Right lobe of liver (tissue), 6 donors: ENCODE results near the gene ACAP2. TPM values are rescaled to one million over a fixed set of nuclear protein-coding genes. Genes with fewer than 3 reads are reported as not detected.

Experiments used
- ATAC-seq, 4 donors: fragments of 200-7000 bp; cut with Tn5 transposase; one replicate each; pipeline ENCODE4 v1.9.1; 2020; ENCODE audit warnings: mild to moderate bottlenecking in 4 of 4, moderate library complexity in 4 of 4
- DNase-seq, 3 donors: peaks; one replicate each; pipeline ENCODE4 v3.0.0-alpha.2; 2020
- H3K27ac ChIP-seq, 3 donors: fragments of 200-600 bp; one replicate each; pipeline ENCODE4 v1.8.0; 2022
- H3K27me3 ChIP-seq, 2 donors: fragments of 200-600 bp; one replicate each; pipeline ENCODE4 v1.8.0; 2022
- H3K36me3 ChIP-seq, 4 donors: fragments of 200-600 bp; sonication (generic) in 1 of 4; one replicate each; pipeline versions ENCODE4 v1.5.1 to v1.8.0; 2017 to 2022; ENCODE audit warnings: control low read depth in 1 of 4
- H3K4me1 ChIP-seq, 4 donors: fragments of 200-600 bp; sonication (generic) in 1 of 4; one replicate each; pipeline versions ENCODE4 v1.5.1 to v1.8.0; 2017 to 2022; ENCODE audit warnings: control low read depth in 1 of 4
- H3K4me3 ChIP-seq, 3 donors: fragments of 200-600 bp; one replicate each; pipeline ENCODE4 v1.8.0; 2022
- H3K9me3 ChIP-seq, 4 donors: fragments of 200-600 bp; sonication (generic) in 1 of 4; one replicate each; pipeline versions ENCODE4 v1.5.1 to v1.8.0; 2017 to 2022; ENCODE audit warnings: control low read depth in 1 of 4
- POLR2A ChIP-seq: fragments of 450-650 bp; IDR thresholded peaks from one replicate; pipeline ENCODE4 v1.6.1; 2017; ENCODE audit warnings: antibody characterized with exemption, mild to moderate bottlenecking
- WGBS: methylation state at CpG from one replicate; pipeline ENCODE4 v1.1.6; 2018; ENCODE audit warnings: low coverage, low lambda C conversion rate; ENCODE audit not compliant: insufficient coverage; ENCODE audit errors: missing lambda C conversion rate; 5-methylcytosine and 5-hydroxymethylcytosine counted together
- intact Hi-C, 2 donors: fragments of 100-400 bp; cut with DNase I; formaldehyde crosslinking; loops; one replicate each; pipeline versions ENCODE4 v1.11.2 to v1.14.1; 2022
- total RNA-seq, 6 experiments: library from RNA; depleted of rRNA in 2 of 6; stranded (reverse); fragments of >200 nt in 2 of 6; fragmentation: NEBNext Ultra II Directional in 3 of 6; extraction: Animal tissue kit (Norgen Biotek cat#: 25700) in 3 of 6; gene quantifications; one replicate each; pipeline versions ENCODE4 v1.1.0 to v1.2.4, GENCODE V29; 2016 to 2023
- TF ChIP-seq, protein P1 (sequence below), 4 donors: fragments of 200-600 bp in 3 of 4; fragments of 450-650 bp in 1 of 4; IDR thresholded peaks; one replicate each; pipeline versions ENCODE4 v1.5.1 to v1.8.0; 2016 to 2022; ENCODE audit warnings: antibody characterized with exemption in 4 of 4, mild to moderate bottlenecking in 2 of 4
- donor health status: DM: no; HTN: yes; CAD: no.
- donor health status: DM: no; HTN: no; CAD: no.
- donor health status: DM: no; HTN: no; CAD: no.
- donor health status: DM: no; HTN: yes; CAD: no.
- donor health status: DM: no; HTN: yes; CAD: no.

The ACAP2 gene
- total RNA-seq, 6 experiments from 2014 or later = 15.1 to 21.7 (median 18.5) TPM

DNA sequence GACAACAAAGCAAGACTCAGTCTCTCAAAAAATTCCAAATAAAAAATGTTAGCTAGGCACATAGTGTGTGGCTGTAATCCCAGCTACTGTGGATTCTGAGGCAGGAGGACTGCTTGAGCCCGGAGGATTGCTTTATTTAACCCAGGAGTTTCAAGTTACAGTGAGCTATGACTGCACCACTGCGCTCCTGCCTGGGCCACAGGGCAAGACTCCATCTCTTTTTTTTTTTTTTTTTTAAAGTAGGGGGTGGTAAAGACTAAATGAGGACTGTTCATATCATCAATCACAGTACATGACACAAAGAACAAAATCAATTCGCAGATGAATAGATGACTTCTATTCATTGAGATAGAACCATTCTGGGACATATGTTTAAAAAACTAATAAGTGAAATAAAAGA, 48.1 kb downstream of the ACAP2 start:
- 79% methylated on average over 3 of the region's 3 CpGs for WGBS
- peaks cover 0 to 26% (median 0%) of the 10 kb centered on the region in 4 donors for H3K4me1 ChIP-seq
- no peaks in the 10 kb centered on the region for H3K9me3 ChIP-seq
- intact Hi-C loops = no loop called here
- no peak for ATAC-seq
- H3K36me3 ChIP-seq = no peaks in the 10 kb centered on the region
- H3K27me3 ChIP-seq = no peaks in the 10 kb centered on the region
- no peak for DNase-seq
- TF ChIP-seq, protein P1, sequence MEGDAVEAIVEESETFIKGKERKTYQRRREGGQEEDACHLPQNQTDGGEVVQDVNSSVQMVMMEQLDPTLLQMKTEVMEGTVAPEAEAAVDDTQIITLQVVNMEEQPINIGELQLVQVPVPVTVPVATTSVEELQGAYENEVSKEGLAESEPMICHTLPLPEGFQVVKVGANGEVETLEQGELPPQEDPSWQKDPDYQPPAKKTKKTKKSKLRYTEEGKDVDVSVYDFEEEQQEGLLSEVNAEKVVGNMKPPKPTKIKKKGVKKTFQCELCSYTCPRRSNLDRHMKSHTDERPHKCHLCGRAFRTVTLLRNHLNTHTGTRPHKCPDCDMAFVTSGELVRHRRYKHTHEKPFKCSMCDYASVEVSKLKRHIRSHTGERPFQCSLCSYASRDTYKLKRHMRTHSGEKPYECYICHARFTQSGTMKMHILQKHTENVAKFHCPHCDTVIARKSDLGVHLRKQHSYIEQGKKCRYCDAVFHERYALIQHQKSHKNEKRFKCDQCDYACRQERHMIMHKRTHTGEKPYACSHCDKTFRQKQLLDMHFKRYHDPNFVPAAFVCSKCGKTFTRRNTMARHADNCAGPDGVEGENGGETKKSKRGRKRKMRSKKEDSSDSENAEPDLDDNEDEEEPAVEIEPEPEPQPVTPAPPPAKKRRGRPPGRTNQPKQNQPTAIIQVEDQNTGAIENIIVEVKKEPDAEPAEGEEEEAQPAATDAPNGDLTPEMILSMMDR (IDR thresholded peaks at IDR 0.05) = no peak
- TF ChIP-seq POLR2A = no peak
- no peak overlapping the region for H3K4me3 ChIP-seq
- H3K27ac ChIP-seq = no peak overlapping the region

- Histone ChIP-seq H3K4me1 (peaks cover 0 to 26% (median 0%) of the 10 kb centered on the region in 4 donors), H3K27ac (no peak overlapping the region), H3K4me3 (no peak overlapping the region), H3K9me3 (no peaks in the 10 kb centered on the region), H3K27me3 (no peaks in the 10 kb centered on the region), H3K36me3 (no peaks in the 10 kb centered on the region)
- DNase-seq (no peak), ATAC-seq (no peak)
- 91% methylated on average over 7 of the region's 7 CpGs for WGBS
- TF ChIP-seq, protein P1 (IDR thresholded peaks at IDR 0.05) = no peak
- TF ChIP-seq POLR2A = no peak
- intact Hi-C loops = no loop called here
These were observed 48.8 kb downstream of the ACAP2 start for GRCh38 chr3:195394024-195394423.

GRCh38 chr3:195388380-195388779, 54.4 kb downstream of the ACAP2 start:
- intact Hi-C loops = no loop called here
- no peak overlapping the region for H3K4me3 ChIP-seq
- TF ChIP-seq, protein P1 (IDR thresholded peaks at IDR 0.05) = no peak
- TF ChIP-seq POLR2A = no peak
- WGBS = 67% methylated on average over 2 of the region's 2 CpGs
- no peak overlapping the region for H3K27ac ChIP-seq
- ATAC-seq (no peak), DNase-seq (no peak)
- H3K4me1 ChIP-seq = no peaks in the 10 kb centered on the region
- H3K9me3 ChIP-seq = no peaks in the 10 kb centered on the region
- H3K36me3 ChIP-seq = no peaks in the 10 kb centered on the region
- H3K27me3 ChIP-seq = no peaks in the 10 kb centered on the region

GRCh38 chr3:195386739-195387138, 56.1 kb downstream of the ACAP2 start:
- Histone ChIP-seq H3K36me3 (no peaks in the 10 kb centered on the region), H3K27me3 (no peaks in the 10 kb centered on the region), H3K4me1 (no peaks in the 10 kb centered on the region), H3K27ac (no peak overlapping the region), H3K4me3 (no peak overlapping the region), H3K9me3 (no peaks in the 10 kb centered on the region)
- ATAC-seq (no peak), DNase-seq (no peak)
- 87% methylated on average over 3 of the region's 3 CpGs for WGBS
- intact Hi-C loops = no loop called here
- no peak for TF ChIP-seq POLR2A
- TF ChIP-seq, protein P1 (IDR thresholded peaks at IDR 0.05) = no peak

DNA sequence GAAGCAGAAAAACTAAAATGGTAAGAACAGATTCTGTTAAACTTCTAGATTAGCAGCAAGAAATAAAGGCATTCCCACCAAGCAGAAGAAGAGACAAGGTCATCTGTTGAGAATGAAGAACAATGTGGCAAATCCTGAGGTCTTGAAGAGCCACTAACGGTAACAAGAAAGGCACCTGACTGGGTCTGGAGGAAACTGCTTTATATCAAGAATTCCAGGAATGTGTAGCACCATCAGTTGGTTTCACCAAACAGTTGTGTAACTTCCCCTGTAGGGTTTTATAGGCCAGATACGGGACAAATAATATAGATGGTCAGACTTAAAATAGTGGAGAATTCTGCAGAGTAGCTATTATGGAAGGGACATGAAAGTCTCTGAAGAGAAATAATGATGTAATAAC, 57.3 kb downstream of the ACAP2 start:
- intact Hi-C loops = no loop called here
- WGBS = 60% methylated on average over 2 of the region's 2 CpGs
- Histone ChIP-seq H3K27ac (no peak overlapping the region), H3K4me3 (no peak overlapping the region), H3K36me3 (peaks cover 0 to 3% (median 0%) of the 10 kb centered on the region in 4 donors), H3K9me3 (no peaks in the 10 kb centered on the region), H3K27me3 (no peaks in the 10 kb centered on the region), H3K4me1 (no peaks in the 10 kb centered on the region)
- TF ChIP-seq, protein P1 (IDR thresholded peaks at IDR 0.05) = no peak
- TF ChIP-seq POLR2A = no peak
- DNase-seq (no peak), ATAC-seq (no peak)
